SU-DHL-6 (cell line): Measurements from ENCODE around the gene ATL2.
"Not testable (repeated sequence)": the region's sequence is repeated elsewhere in the genome, so short reads cannot be mapped to it uniquely, and the experiment has no call there.

Source experiments
- H2AFZ ChIP-seq: fragments of 200-600 bp; sonication (generic); 2 replicates; pipeline ENCODE4 v1.6.1; 2014; ENCODE audit warnings: low read depth, mild to moderate bottlenecking, moderate library complexity, mixed read lengths, antibody characterized with exemption, low read length; ENCODE audit not compliant: severe bottlenecking
- H3F3A ChIP-seq: fragments of 200-600 bp; shearing (Covaris generic); 2 replicates; pipeline ENCODE4 v1.6.0; 2016; ENCODE audit warnings: antibody characterized with exemption, mild to moderate bottlenecking; ENCODE audit not compliant: insufficient read depth
- H3K27ac ChIP-seq: fragments of 200-600 bp; sonication (generic); 2 replicates; pipeline ENCODE4 v1.5.1; 2016; ENCODE audit warnings: low read depth, mild to moderate bottlenecking, low read length, moderate library complexity, mixed read lengths
- H3K27me3 ChIP-seq: fragments of 200-600 bp; sonication (generic), shearing (Covaris generic); 2 replicates; pipeline ENCODE4 v1.6.0; 2014; ENCODE audit warnings: mild to moderate bottlenecking, low read length
- H3K36me3 ChIP-seq: fragments of 200-600 bp; sonication (generic); 2 replicates; pipeline ENCODE4 v1.6.1; 2014; ENCODE audit warnings: mild to moderate bottlenecking, low read length, mixed read lengths
- H3K4me2 ChIP-seq: fragments of 300-600, 200-600 bp; shearing (Covaris generic), sonication (generic); 2 replicates; pipeline ENCODE4 v1.6.0; 2014; ENCODE audit warnings: low read length, low read depth, mild to moderate bottlenecking; ENCODE audit not compliant: poor library complexity, severe bottlenecking
- H3K4me3 ChIP-seq: fragments of 200-600 bp; sonication (generic); 2 replicates; pipeline ENCODE4 v1.5.1; 2014; ENCODE audit warnings: antibody characterized with exemption, low read length, mild to moderate bottlenecking, mixed read lengths; ENCODE audit not compliant: insufficient read depth, poor library complexity, severe bottlenecking
- H3K79me2 ChIP-seq: fragments of 200-600 bp; sonication (generic); 2 replicates; pipeline ENCODE4 v1.6.1; 2014; ENCODE audit warnings: mild to moderate bottlenecking, low read length, moderate library complexity; ENCODE audit not compliant: insufficient read depth
- H3K9ac ChIP-seq: fragments of 200-600 bp; sonication (generic); 2 replicates; pipeline ENCODE4 v1.7.0; 2014; ENCODE audit warnings: mild to moderate bottlenecking, low read length
- H3K9me2 ChIP-seq: fragments of 200-600 bp; sonication (generic); replicated peaks from 2 replicates; pipeline ENCODE4 v1.6.1; 2014; ENCODE audit warnings: low read length; ENCODE audit not compliant: insufficient read depth
- H3K9me3 ChIP-seq: fragments of 200-600 bp; sonication (generic); 2 replicates; pipeline ENCODE4 v1.6.1; 2014; ENCODE audit warnings: low read length, mixed read lengths; ENCODE audit not compliant: insufficient read depth
- H4K20me1 ChIP-seq: fragments of 200-600 bp; sonication (generic); 2 replicates; pipeline ENCODE4 v1.6.1; 2014; ENCODE audit warnings: low read depth, mild to moderate bottlenecking, antibody characterized with exemption, low read length, moderate library complexity, mixed read lengths
- EZH2phosphoT487 ChIP-seq: fragments of 200-600 bp; sonication (generic), shearing (Covaris generic); conservative IDR thresholded peaks from 2 replicates; pipeline ENCODE4 v1.6.1; 2018; ENCODE audit warnings: mild to moderate bottlenecking, antibody characterized with exemption, low read length, moderate library complexity, mixed read lengths
- TF ChIP-seq, protein P1 (sequence below): fragments of 200-600 bp; sonication (generic); IDR thresholded peaks from one replicate; pipeline ENCODE4 v1.5.1; 2017; ENCODE audit warnings: antibody characterized with exemption, mild to moderate bottlenecking, low read length, moderate library complexity; ENCODE audit not compliant: insufficient read depth, poor library complexity, severe bottlenecking

The ATL2 gene

DNA sequence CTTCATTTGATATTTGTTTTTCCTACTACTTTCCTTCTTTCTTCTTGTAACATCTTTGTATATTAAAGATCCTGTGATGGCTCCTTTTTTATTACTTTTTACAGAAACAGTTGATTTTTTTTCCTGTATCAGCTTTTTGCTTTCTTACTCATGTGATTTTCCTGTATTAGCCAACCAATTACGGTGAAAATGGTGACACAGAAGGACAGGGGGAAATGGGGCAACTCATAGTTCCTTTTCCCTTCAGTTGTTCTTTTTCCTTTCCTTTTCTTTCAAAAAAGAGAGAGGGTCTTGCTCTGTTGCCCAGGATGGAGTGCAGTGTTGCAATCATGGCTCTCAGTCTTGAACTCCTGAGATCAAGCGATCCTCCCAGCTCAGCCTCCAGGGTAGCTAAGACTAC lies 117.8 kb downstream of the ATL2 start:
- Histone ChIP-seq H3K4me2 (no peak overlapping the region), H3K9ac (no peak overlapping the region), H3K79me2 (no peaks in the 10 kb centered on the region), H3K27me3 (no peaks in the 10 kb centered on the region), H4K20me1 (no peaks in the 10 kb centered on the region), H3K36me3 (no peaks in the 10 kb centered on the region), H3K9me3 (no peaks in the 10 kb centered on the region), H3K4me3 (no peak overlapping the region), H3F3A (no peaks in the 10 kb centered on the region), H3K27ac (no peak overlapping the region), H2AFZ (no peak overlapping the region), H3K9me2 (no peaks in the 10 kb centered on the region)
- TF ChIP-seq EZH2phosphoT487, result no peak
- TF ChIP-seq, protein P1, sequence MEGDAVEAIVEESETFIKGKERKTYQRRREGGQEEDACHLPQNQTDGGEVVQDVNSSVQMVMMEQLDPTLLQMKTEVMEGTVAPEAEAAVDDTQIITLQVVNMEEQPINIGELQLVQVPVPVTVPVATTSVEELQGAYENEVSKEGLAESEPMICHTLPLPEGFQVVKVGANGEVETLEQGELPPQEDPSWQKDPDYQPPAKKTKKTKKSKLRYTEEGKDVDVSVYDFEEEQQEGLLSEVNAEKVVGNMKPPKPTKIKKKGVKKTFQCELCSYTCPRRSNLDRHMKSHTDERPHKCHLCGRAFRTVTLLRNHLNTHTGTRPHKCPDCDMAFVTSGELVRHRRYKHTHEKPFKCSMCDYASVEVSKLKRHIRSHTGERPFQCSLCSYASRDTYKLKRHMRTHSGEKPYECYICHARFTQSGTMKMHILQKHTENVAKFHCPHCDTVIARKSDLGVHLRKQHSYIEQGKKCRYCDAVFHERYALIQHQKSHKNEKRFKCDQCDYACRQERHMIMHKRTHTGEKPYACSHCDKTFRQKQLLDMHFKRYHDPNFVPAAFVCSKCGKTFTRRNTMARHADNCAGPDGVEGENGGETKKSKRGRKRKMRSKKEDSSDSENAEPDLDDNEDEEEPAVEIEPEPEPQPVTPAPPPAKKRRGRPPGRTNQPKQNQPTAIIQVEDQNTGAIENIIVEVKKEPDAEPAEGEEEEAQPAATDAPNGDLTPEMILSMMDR, result no peak

DNA sequence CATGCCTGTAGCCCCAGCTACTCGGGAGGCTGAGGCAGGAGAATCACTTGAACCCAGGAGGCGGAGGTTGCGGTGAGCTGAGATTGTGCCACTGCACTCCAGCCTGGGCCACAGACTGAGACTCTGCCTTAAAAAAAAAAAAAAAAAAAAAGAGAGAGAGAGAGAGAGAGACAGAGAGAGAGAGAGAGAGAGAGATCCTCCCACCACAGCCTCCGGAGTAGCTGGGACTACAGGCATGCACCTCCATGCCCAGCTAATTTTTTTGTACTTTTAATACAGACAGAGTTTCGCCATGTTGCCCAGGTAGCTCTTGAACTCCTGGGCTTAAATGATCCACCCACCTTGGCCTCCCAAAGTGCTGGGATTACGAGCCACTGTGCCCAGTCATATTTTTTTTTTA lies 119.4 kb downstream of the ATL2 start:
- not testable (repeated sequence) for H3K27ac ChIP-seq, H3F3A ChIP-seq, H4K20me1 ChIP-seq, H2AFZ ChIP-seq, H3K4me3 ChIP-seq, H3K9ac ChIP-seq, H3K27me3 ChIP-seq, H3K79me2 ChIP-seq, H3K9me3 ChIP-seq, H3K9me2 ChIP-seq, H3K36me3 ChIP-seq, H3K4me2 ChIP-seq

DNA sequence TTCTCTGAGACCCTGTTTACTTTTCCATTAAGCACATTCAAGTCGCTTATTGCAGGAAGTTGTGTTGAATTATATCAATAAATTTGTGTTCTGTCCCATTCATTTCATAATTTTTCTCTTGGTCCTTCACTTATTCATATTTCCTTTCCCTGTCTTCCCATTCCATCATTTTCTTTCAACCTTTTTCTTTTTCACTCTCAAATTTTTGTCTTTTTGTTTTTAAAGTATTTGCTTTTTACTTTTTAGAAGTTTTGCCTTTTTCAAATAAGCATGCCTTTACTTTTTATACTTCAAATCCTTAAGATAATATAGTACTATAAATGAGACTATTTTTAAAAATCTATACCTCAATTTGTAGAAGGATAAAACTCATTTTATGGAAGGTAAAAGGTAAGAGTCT lies 120.5 kb downstream of the ATL2 start:
- no peaks in the 10 kb centered on the region for H3K36me3 ChIP-seq

DNA sequence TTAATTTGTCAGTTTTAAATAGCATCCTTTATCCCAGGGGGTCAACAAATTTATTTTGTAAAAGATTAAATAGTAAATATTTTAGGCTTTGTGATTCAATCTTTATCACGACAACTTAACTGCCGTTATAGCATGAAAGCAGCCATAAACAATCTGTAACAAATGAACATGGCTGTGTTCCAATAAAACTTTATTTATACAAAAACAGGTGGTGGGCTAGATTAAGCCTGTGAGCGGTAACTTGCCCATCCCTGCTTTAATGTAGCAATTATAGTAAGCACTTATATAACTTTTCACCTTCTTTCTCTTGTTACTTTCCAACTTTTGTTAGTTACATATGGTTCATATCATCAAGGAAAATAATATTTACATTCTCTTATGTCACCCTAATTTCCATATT lies 121.9 kb downstream of the ATL2 start:
- H3K4me2 ChIP-seq, result no peak overlapping the region
- no peaks in the 10 kb centered on the region for H3K9me2 ChIP-seq
- H4K20me1 ChIP-seq, result no peaks in the 10 kb centered on the region
- no peaks in the 10 kb centered on the region for H3K36me3 ChIP-seq
- H3K9me3 ChIP-seq, result no peaks in the 10 kb centered on the region
- no peak overlapping the region for H3K27ac ChIP-seq
- H3K4me3 ChIP-seq, result no peak overlapping the region
- H3K27me3 ChIP-seq, result no peaks in the 10 kb centered on the region
- no peaks in the 10 kb centered on the region for H3F3A ChIP-seq
- no peak overlapping the region for H2AFZ ChIP-seq
- no peaks in the 10 kb centered on the region for H3K79me2 ChIP-seq
- no peak overlapping the region for H3K9ac ChIP-seq
- TF ChIP-seq, protein P1, result no peak
- TF ChIP-seq EZH2phosphoT487, result no peak

More for the DNA sequence above, 120.5 kb downstream of the ATL2 start:
- no peaks in the 10 kb centered on the region for H4K20me1 ChIP-seq
- no peaks in the 10 kb centered on the region for H3K27me3 ChIP-seq
- no peaks in the 10 kb centered on the region for H3F3A ChIP-seq
- no peaks in the 10 kb centered on the region for H3K9me3 ChIP-seq
- H3K9me2 ChIP-seq, result no peaks in the 10 kb centered on the region
- no peaks in the 10 kb centered on the region for H3K79me2 ChIP-seq
- no peak overlapping the region for H3K4me3 ChIP-seq
- H3K9ac ChIP-seq, result no peak overlapping the region
- TF ChIP-seq EZH2phosphoT487, result no peak
- TF ChIP-seq, protein P1, result no peak
- no peak overlapping the region for H3K27ac ChIP-seq
- H2AFZ ChIP-seq, result no peak overlapping the region
- H3K4me2 ChIP-seq, result no peak overlapping the region
